Sigmoid colon (tissue), 7 donors: Measurements from ENCODE around the gene FAM98C. TPM values are rescaled to one million over a fixed set of nuclear protein-coding genes. Genes with fewer than 3 reads are reported as not detected.
A peak's percentile ranks its signal among the peaks of the same experiment; 100 is the strongest.

ENCODE experiments used
- DNase-seq: peaks from one replicate; pipeline ENCODE4 v3.0.0-alpha.2; 2019
- H3K27ac ChIP-seq, 4 donors: fragments of 200-600 bp; sonication (generic); one replicate each; pipeline ENCODE4 v1.5.1; 2016 to 2019; ENCODE audit warnings: mild to moderate bottlenecking in 1 of 4
- H3K27me3 ChIP-seq, 3 donors: fragments of 200-600 bp; sonication (generic); one replicate each; pipeline ENCODE4 v1.5.1; 2019; ENCODE audit warnings: mild to moderate bottlenecking in 1 of 3
- H3K36me3 ChIP-seq, 4 donors: fragments of 200-600 bp; sonication (generic); one replicate each; pipeline ENCODE4 v1.5.1; 2016 to 2019
- H3K4me1 ChIP-seq, 4 donors: fragments of 200-600 bp; sonication (generic); one replicate each; pipeline ENCODE4 v1.5.1; 2017 to 2019
- H3K4me3 ChIP-seq, 4 donors: fragments of 200-600 bp; sonication (generic); one replicate each; pipeline ENCODE4 v1.5.1; 2017 to 2019; ENCODE audit warnings: mild to moderate bottlenecking in 2 of 4, moderate library complexity in 1 of 4
- H3K9me3 ChIP-seq, 4 donors: fragments of 200-600 bp in 3 of 4; sonication (generic) in 3 of 4; one replicate each; pipeline versions ENCODE4 v1.5.1 to v1.6.1; 2013 to 2019
- CTCF ChIP-seq, 4 experiments: fragments of 450-650 bp in 3 of 4; fragments of 200-600 bp in 1 of 4; IDR thresholded peaks; one replicate each; pipeline ENCODE4 v1.5.1; 2016 to 2019; ENCODE audit warnings: antibody characterized with exemption in 4 of 4, mild to moderate bottlenecking in 3 of 4, moderate library complexity in 2 of 4
- EP300 ChIP-seq, 4 donors: sonication (generic); formaldehyde crosslinking; IDR thresholded peaks; one replicate each; pipeline ENCODE4 v1.6.1; 2017; ENCODE audit warnings: antibody characterized with exemption in 4 of 4
- POLR2A ChIP-seq, 2 donors: fragments of 450-650 bp; IDR thresholded peaks; one replicate each; pipeline ENCODE4 v1.6.1; 2016; ENCODE audit warnings: antibody characterized with exemption in 2 of 2, mild to moderate bottlenecking in 2 of 2, moderate library complexity in 2 of 2
- POLR2AphosphoS5 ChIP-seq, 4 donors: sonication (generic); formaldehyde crosslinking; IDR thresholded peaks; one replicate each; pipeline ENCODE4 v1.6.1; 2017; ENCODE audit warnings: antibody characterized with exemption in 4 of 4
- WGBS, 2 donors: extraction: QIAGEN DNeasy Blood & Tissue Kit; methylation state at CpG; one replicate each; pipeline ENCODE4 v1.1.7; 2013; 5-methylcytosine and 5-hydroxymethylcytosine counted together
- intact Hi-C: fragments of 100-400 bp; cut with DNase I; formaldehyde crosslinking; loops from one replicate; pipeline ENCODE4 v1.15.1; 2023
- polyA plus RNA-seq, 3 donors: library from polyadenylated mRNA; stranded (reverse); fragments of 200-250 nt; gene quantifications; one replicate each; pipeline ENCODE4 v1.2.3, GENCODE V29; 2013
- total RNA-seq, 4 donors: library from RNA; depleted of rRNA; stranded (reverse); fragments of >200 nt; gene quantifications; one replicate each; pipeline ENCODE4 v1.1.0, GENCODE V29; 2016
- donor health status: healthy with polysubstance abuse.
- donor health status: Bipolar disorder and iron deficiency.
- donor health status: healthy.

The FAM98C gene
- total and polyA plus RNA-seq, 7 donors, result 17.2 to 30.0 (median 26.1) TPM

- Histone ChIP-seq H3K9me3 (no peaks in the 10 kb centered on the region), H3K4me1 (peaks cover 0 to 11% (median 7%) of the 10 kb centered on the region in 4 donors), H3K27ac (no peak overlapping the region), H3K36me3 (no peaks in the 10 kb centered on the region), H3K27me3 (peaks cover 4 to 36% (median 16%) of the 10 kb centered on the region in 3 donors), H3K4me3 (no peak overlapping the region)
- no peak for TF ChIP-seq CTCF (IDR thresholded peaks at IDR 0.05)
- no peak for TF ChIP-seq POLR2A (IDR thresholded peaks at IDR 0.05)
- no peak for TF ChIP-seq EP300 (IDR thresholded peaks at IDR 0.05)
- no peak for TF ChIP-seq POLR2AphosphoS5 (IDR thresholded peaks at IDR 0.05)
- intact Hi-C loops, result no loop called here
- 83 to 86% methylated on average over 8 of the region's 8 CpGs for WGBS, 2 donors
- DNase-seq, result no peak
Observed at GRCh38 chr19:38417146-38417543, 14.3 kb downstream of the FAM98C start.

- H3K36me3 ChIP-seq, result no peaks in the 10 kb centered on the region
- H3K9me3 ChIP-seq, result no peaks in the 10 kb centered on the region
- peaks cover 4 to 38% (median 16%) of the 10 kb centered on the region in 3 donors for H3K27me3 ChIP-seq
- H3K4me3 ChIP-seq, result peak overlapping the region in 3 of 4 donors; percentile 5 to 19 (median 14)
- intact Hi-C loops, result no loop called here
- peaks cover 0 to 11% (median 7%) of the 10 kb centered on the region in 4 donors for H3K4me1 ChIP-seq
- DNase-seq, result peak; percentile 80
- TF ChIP-seq CTCF (IDR thresholded peaks at IDR 0.05), result no peak
- TF ChIP-seq POLR2AphosphoS5 (IDR thresholded peaks at IDR 0.05), result no peak
- no peak for TF ChIP-seq EP300 (IDR thresholded peaks at IDR 0.05)
- no peak for TF ChIP-seq POLR2A (IDR thresholded peaks at IDR 0.05)
- 5 to 11% methylated on average over 49 of the region's 49 CpGs for WGBS, 2 donors
- no peak overlapping the region for H3K27ac ChIP-seq
Observed at GRCh38 chr19:38417544-38418506, 14.9 kb downstream of the FAM98C start.

GRCh38 chr19:38420935-38421334 is 18.0 kb downstream of the FAM98C start:
- DNase-seq, result no peak
- Histone ChIP-seq H3K9me3 (no peaks in the 10 kb centered on the region), H3K27ac (no peak overlapping the region), H3K27me3 (peaks cover 4 to 60% (median 24%) of the 10 kb centered on the region in 3 donors), H3K4me1 (peaks cover 0 to 11% (median 7%) of the 10 kb centered on the region in 4 donors), H3K4me3 (no peak overlapping the region), H3K36me3 (no peaks in the 10 kb centered on the region)
- no peak for TF ChIP-seq POLR2A (IDR thresholded peaks at IDR 0.05)
- no peak for TF ChIP-seq POLR2AphosphoS5 (IDR thresholded peaks at IDR 0.05)
- TF ChIP-seq CTCF (IDR thresholded peaks at IDR 0.05), result no peak
- no peak for TF ChIP-seq EP300 (IDR thresholded peaks at IDR 0.05)
- 80 to 88% methylated on average over 9 of the region's 9 CpGs for WGBS, 2 donors
- intact Hi-C loops, result no loop called here

DNA sequence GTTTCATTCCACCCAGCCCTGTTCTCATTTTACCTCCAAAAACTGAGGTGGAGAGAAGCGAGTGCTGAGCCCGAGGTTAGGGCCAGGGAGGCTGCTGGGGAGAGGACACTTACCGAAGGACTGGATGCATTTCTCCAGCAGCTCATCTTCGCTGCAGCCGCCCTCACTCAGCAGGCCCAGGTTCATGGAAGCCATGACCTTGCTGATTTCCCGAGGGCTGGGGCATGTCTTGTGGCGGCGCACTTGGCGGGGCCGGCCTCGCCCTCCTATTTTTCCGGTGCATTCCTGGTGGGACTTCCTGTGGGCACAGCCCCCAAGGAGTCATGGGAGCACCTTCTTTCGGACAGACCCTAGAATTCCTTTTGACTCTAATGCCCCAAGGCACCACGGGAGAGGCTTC is 19.0 kb downstream of the FAM98C start:
- no peak for DNase-seq
- WGBS, 2 donors, result 77 to 83% methylated on average over 14 of the region's 14 CpGs
- peaks cover 4 to 59% (median 24%) of the 10 kb centered on the region in 3 donors for H3K27me3 ChIP-seq
- H3K36me3 ChIP-seq, result no peaks in the 10 kb centered on the region
- H3K9me3 ChIP-seq, result no peaks in the 10 kb centered on the region
- no peak overlapping the region for H3K4me3 ChIP-seq
- peaks cover 0 to 11% (median 7%) of the 10 kb centered on the region in 4 donors for H3K4me1 ChIP-seq
- no peak overlapping the region for H3K27ac ChIP-seq
- TF ChIP-seq CTCF (IDR thresholded peaks at IDR 0.05), result no peak
- no peak for TF ChIP-seq EP300 (IDR thresholded peaks at IDR 0.05)
- TF ChIP-seq POLR2A (IDR thresholded peaks at IDR 0.05), result no peak
- TF ChIP-seq POLR2AphosphoS5 (IDR thresholded peaks at IDR 0.05), result no peak
- intact Hi-C loops, result no loop called here
